RWPE2 (cell line): ENCODE data around the gene KIRREL3.

Source experiments
- ATAC-seq: fragments of 200-7000 bp; cut with Tn5 transposase; 3 replicates; pipeline ENCODE4 v1.9.1; 2021; ENCODE audit warnings: low read depth
- DNase-seq: peaks from one replicate; pipeline ENCODE4 v3.0.0-alpha.2; 2020; ENCODE audit warnings: low spot score
- H3K27ac ChIP-seq: fragments of 450-650 bp; 2 replicates; pipeline ENCODE4 v1.5.1; 2017; ENCODE audit warnings: mild to moderate bottlenecking; ENCODE audit not compliant: poor library complexity, severe bottlenecking
- H3K27me3 ChIP-seq: fragments of 250-450 bp; sonication (Bioruptor Pico); 2 replicates; pipeline ENCODE4 v1.5.1; 2021; ENCODE audit warnings: mild to moderate bottlenecking, moderate library complexity; ENCODE audit not compliant: insufficient read depth, poor library complexity, severe bottlenecking
- H3K36me3 ChIP-seq: fragments of 250-450 bp; sonication (Bioruptor Pico); 2 replicates; pipeline ENCODE4 v1.5.1; 2020; ENCODE audit warnings: low read depth, mild to moderate bottlenecking, moderate library complexity
- H3K4me1 ChIP-seq: fragments of 250-450 bp; sonication (Bioruptor Pico); 2 replicates; pipeline ENCODE4 v1.5.1; 2021; ENCODE audit warnings: mild to moderate bottlenecking, moderate library complexity; ENCODE audit not compliant: insufficient read depth, poor library complexity, severe bottlenecking
- H3K4me3 ChIP-seq: fragments of 250-450 bp; sonication (Bioruptor Pico); 2 replicates; pipeline ENCODE4 v1.5.1; 2021; ENCODE audit warnings: mild to moderate bottlenecking, moderate library complexity; ENCODE audit not compliant: severe bottlenecking
- H3K9me3 ChIP-seq: fragments of 250-450 bp; sonication (Bioruptor Pico); 2 replicates; pipeline ENCODE4 v1.5.1; 2021; ENCODE audit warnings: mild to moderate bottlenecking, moderate library complexity; ENCODE audit not compliant: severe bottlenecking
- CTCF ChIP-seq: fragments of 450-650 bp; IDR thresholded peaks from one replicate; pipeline ENCODE4 v1.5.1; 2017; ENCODE audit warnings: mild to moderate bottlenecking, moderate library complexity; ENCODE audit not compliant: poor library complexity, severe bottlenecking

The KIRREL3 gene

DNA sequence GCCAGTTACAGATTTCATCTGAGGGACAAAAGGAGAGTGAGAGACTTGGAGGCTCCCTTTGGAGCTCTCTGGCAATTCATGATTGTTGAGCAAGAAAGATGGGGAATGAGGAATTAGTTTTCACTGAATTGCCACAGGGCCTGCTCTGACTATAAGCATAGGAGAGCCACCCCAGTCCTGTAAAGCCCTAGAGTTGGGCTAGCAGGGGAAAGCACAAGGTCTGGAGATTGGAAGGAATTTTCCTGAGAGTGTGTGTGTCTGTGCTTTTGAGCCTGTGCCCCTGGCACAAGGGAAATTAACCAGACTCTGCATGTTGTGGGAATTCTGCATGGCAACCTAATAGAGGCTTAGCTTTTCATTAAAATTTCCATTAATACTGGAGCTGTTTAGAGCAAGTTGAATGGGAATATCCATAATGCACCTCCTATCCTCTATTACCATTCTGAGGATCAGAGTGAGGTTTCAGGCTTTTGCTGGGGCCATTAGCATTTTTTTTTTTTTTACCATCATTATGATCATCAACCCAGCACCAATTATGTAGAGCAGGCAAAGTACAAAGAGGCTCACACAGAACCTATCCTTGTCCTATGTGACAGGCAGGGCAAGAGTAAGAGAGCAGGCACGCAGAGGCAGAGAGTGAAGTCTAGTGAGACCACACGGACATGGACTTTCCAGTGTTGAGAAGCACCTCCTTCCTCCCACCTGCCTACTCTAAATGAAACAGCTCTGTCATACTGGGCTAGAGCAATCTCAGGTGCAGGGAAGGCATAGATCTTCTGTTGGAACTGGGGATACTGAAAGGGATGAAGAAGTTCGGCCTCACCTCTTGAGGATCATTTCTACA, 336.6 kb downstream of the KIRREL3 start:
- no peak for DNase-seq
- no peaks in the 10 kb centered on the region for H3K9me3 ChIP-seq
- H3K4me1 ChIP-seq = no peaks in the 10 kb centered on the region
- no peak overlapping the region for H3K27ac ChIP-seq
- H3K27me3 ChIP-seq = peaks cover 3% of the 10 kb centered on the region
- TF ChIP-seq CTCF = no peak
- H3K36me3 ChIP-seq = no peaks in the 10 kb centered on the region
- ATAC-seq = no peak
- no peak overlapping the region for H3K4me3 ChIP-seq

- DNase-seq = no peak
- H3K27ac ChIP-seq = no peak overlapping the region
- TF ChIP-seq CTCF = no peak
- H3K9me3 ChIP-seq = no peaks in the 10 kb centered on the region
- no peaks in the 10 kb centered on the region for H3K4me1 ChIP-seq
- H3K27me3 ChIP-seq = no peaks in the 10 kb centered on the region
- no peak for ATAC-seq
- no peaks in the 10 kb centered on the region for H3K36me3 ChIP-seq
- no peak overlapping the region for H3K4me3 ChIP-seq
Measured at GRCh38 chr11:126662035-126662790, 338.4 kb downstream of the KIRREL3 start.

- Histone ChIP-seq H3K27ac (no peak overlapping the region), H3K27me3 (no peaks in the 10 kb centered on the region), H3K4me3 (no peak overlapping the region), H3K4me1 (no peaks in the 10 kb centered on the region), H3K9me3 (no peaks in the 10 kb centered on the region), H3K36me3 (no peaks in the 10 kb centered on the region)
- ATAC-seq (no peak), DNase-seq (no peak)
- no peak for TF ChIP-seq CTCF
Measured at GRCh38 chr11:126660761-126661425, 339.7 kb downstream of the KIRREL3 start.

DNA sequence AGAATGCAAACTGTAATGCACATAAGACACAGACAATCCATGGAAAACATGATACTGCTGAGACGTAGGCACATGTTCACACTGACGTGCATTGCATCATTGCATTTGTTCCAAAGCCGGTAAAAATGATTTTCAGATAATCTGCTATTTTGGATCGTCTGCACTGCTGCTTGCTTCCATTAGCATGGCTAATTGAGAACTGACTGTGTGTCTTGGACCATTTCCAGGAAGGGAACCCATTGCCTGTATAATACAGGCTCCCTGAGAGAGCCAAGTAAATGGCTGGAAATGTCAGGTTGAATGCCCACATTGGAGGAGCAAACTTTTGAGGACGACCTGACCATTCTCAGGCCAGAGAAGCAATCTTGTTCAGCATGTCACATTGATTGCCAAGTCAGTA, 340.2 kb downstream of the KIRREL3 start:
- Histone ChIP-seq H3K27ac (no peak overlapping the region), H3K36me3 (no peaks in the 10 kb centered on the region), H3K4me1 (no peaks in the 10 kb centered on the region), H3K9me3 (no peaks in the 10 kb centered on the region), H3K27me3 (no peaks in the 10 kb centered on the region), H3K4me3 (no peak overlapping the region)
- ATAC-seq (no peak), DNase-seq (no peak)
- no peak for TF ChIP-seq CTCF
